OCI-LY7 (cell line): ENCODE data around the gene PEAK3. TPM values are rescaled to one million over a fixed set of nuclear protein-coding genes. Genes with fewer than 3 reads are reported as not detected.

Experiments
- BruUV-seq: library from RNA; stranded (reverse); fragments of 400-500 nt; replicated peaks from 2 replicates; lab custom pipeline; 2021; lab: Mats Ljungman, UMichigan
- CTCF ChIA-PET: fragments of 300-600 bp; sonication (Branson Sonifier 250); formaldehyde crosslinking; loops from one replicate; lab custom pipeline; 2022; ENCODE audit warnings: antibody characterized with exemption; ENCODE audit not compliant: unreplicated experiment; lab: Charles Lee
- POLR2A ChIA-PET: fragments of 300-600 bp; sonication (Branson Sonifier 250); formaldehyde crosslinking; loops from one replicate; lab custom pipeline; 2022; ENCODE audit warnings: antibody characterized with exemption; lab: Charles Lee
- DNase-seq: peaks from one replicate; pipeline ENCODE4 v3.0.0-alpha.2; 2015; ENCODE audit warnings: low spot score
- H2AFZ ChIP-seq: fragments of 200-600 bp; sonication (generic), shearing (Covaris generic); 2 replicates; pipeline ENCODE4 v1.6.1; 2014; ENCODE audit warnings: mild to moderate bottlenecking, antibody characterized with exemption, low read length, moderate library complexity
- H3K27ac ChIP-seq: fragments of 200-600 bp; sonication (generic); 2 replicates; pipeline ENCODE4 v1.5.1; 2014; ENCODE audit warnings: mixed run types, low read depth, mild to moderate bottlenecking, moderate library complexity, low read length, inconsistent platforms; ENCODE audit not compliant: poor library complexity, severe bottlenecking
- H3K36me3 ChIP-seq: fragments of 200-600 bp; sonication (generic); 2 replicates; pipeline ENCODE4 v1.6.1; 2014; ENCODE audit warnings: mild to moderate bottlenecking, antibody characterized with exemption, low read length, moderate library complexity, mixed read lengths; ENCODE audit not compliant: insufficient read depth
- H3K4me1 ChIP-seq: fragments of 200-600 bp; sonication (generic); 2 replicates; pipeline ENCODE4 v1.5.1; 2014; ENCODE audit warnings: mild to moderate bottlenecking, low read length; ENCODE audit not compliant: insufficient read depth, poor library complexity, severe bottlenecking
- H3K4me2 ChIP-seq: fragments of 200-600 bp; sonication (generic); 2 replicates; pipeline ENCODE4 v1.6.1; 2014; ENCODE audit warnings: mild to moderate bottlenecking, low read length
- H3K4me3 ChIP-seq: fragments of 200-600 bp; sonication (generic); 2 replicates; pipeline ENCODE4 v1.5.1; 2014; ENCODE audit warnings: mild to moderate bottlenecking, low read depth, low read length; ENCODE audit not compliant: poor library complexity, severe bottlenecking
- H3K79me2 ChIP-seq: fragments of 200-600 bp; sonication (generic); 2 replicates; pipeline ENCODE4 v1.6.1; 2016; ENCODE audit warnings: low read depth, mild to moderate bottlenecking, low read length, moderate library complexity, mixed read lengths; ENCODE audit not compliant: insufficient read depth
- H3K9me2 ChIP-seq: fragments of 200-600 bp; sonication (generic); 2 replicates; pipeline ENCODE4 v1.6.1; 2016; ENCODE audit warnings: mild to moderate bottlenecking, low read length, mixed read lengths; ENCODE audit not compliant: insufficient read depth
- H3K9me3 ChIP-seq: fragments of 200-600 bp; sonication (generic); 2 replicates; pipeline ENCODE4 v1.6.1; 2014; ENCODE audit warnings: mild to moderate bottlenecking, mixed run types, low read length, mixed read lengths
- H4K20me1 ChIP-seq: fragments of 200-600 bp; sonication (generic); 2 replicates; pipeline ENCODE4 v1.6.1; 2014; ENCODE audit warnings: mild to moderate bottlenecking, antibody characterized with exemption, low read length, moderate library complexity, mixed read lengths; ENCODE audit not compliant: insufficient read depth
- EZH2phosphoT487 ChIP-seq: fragments of 200-600 bp; sonication (generic); IDR thresholded peaks from 2 replicates; pipeline ENCODE4 v1.6.1; 2018; ENCODE audit warnings: low read depth, borderline replicate concordance, mild to moderate bottlenecking, mixed run types, antibody characterized with exemption, low read length, moderate library complexity, mixed read lengths
- intact Hi-C: fragments of 100-400 bp; cut with micrococcal nuclease; formaldehyde crosslinking; loops from one replicate; pipeline ENCODE4 v1.10.0; 2022; ENCODE audit not compliant: unreplicated experiment
- total RNA-seq, 2 experiments: library from RNA; depleted of rRNA in 1 of 2; stranded (reverse); fragments of >200 nt in 1 of 2; shearing (Covaris generic) in 1 of 2; gene quantifications; 2 replicates each; pipeline ENCODE4 v1.2.3, GENCODE V29; 2014 to 2022
- TF ChIP-seq, protein P1 (sequence below): fragments of 200-600 bp; sonication (generic); conservative IDR thresholded peaks from 2 replicates; pipeline ENCODE4 v1.5.1; 2014; ENCODE audit warnings: mild to moderate bottlenecking, antibody characterized with exemption, low read length, moderate library complexity, mixed read lengths

The PEAK3 gene
- total RNA-seq, 2 experiments from 2014 or later, result not detected

DNA sequence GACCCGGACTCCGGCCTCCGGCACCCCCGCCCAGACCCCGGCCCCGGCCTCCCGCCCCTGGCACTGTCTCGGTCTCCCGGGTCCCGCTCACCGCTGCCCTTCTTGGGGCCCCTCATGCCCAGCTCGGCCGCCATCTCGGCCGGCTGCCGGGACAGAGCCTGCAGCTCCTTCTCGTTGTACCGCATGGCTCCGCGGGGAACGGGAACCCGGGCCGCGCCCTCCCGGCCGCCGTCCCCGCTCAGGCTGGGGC lies 46.0 kb downstream of the PEAK3 start:
- Histone ChIP-seq H4K20me1 (peaks cover 41% of the 10 kb centered on the region), H3K9me2 (no peaks in the 10 kb centered on the region), H3K36me3 (peaks cover 81% of the 10 kb centered on the region), H3K4me2 (peak overlapping the region; percentile 91), H3K27ac (peak overlapping the region; percentile 75), H3K4me3 (peak overlapping the region; percentile 96), H3K9me3 (no peaks in the 10 kb centered on the region), H3K79me2 (peaks cover 67% of the 10 kb centered on the region), H3K4me1 (peaks cover 66% of the 10 kb centered on the region), H2AFZ (no peak overlapping the region; the same call in 1 of the 2 replicates)
- no TSS peak for BruUV-seq
- TF ChIP-seq, protein P1, sequence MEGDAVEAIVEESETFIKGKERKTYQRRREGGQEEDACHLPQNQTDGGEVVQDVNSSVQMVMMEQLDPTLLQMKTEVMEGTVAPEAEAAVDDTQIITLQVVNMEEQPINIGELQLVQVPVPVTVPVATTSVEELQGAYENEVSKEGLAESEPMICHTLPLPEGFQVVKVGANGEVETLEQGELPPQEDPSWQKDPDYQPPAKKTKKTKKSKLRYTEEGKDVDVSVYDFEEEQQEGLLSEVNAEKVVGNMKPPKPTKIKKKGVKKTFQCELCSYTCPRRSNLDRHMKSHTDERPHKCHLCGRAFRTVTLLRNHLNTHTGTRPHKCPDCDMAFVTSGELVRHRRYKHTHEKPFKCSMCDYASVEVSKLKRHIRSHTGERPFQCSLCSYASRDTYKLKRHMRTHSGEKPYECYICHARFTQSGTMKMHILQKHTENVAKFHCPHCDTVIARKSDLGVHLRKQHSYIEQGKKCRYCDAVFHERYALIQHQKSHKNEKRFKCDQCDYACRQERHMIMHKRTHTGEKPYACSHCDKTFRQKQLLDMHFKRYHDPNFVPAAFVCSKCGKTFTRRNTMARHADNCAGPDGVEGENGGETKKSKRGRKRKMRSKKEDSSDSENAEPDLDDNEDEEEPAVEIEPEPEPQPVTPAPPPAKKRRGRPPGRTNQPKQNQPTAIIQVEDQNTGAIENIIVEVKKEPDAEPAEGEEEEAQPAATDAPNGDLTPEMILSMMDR, result no peak
- TF ChIP-seq EZH2phosphoT487, result no peak
- ChIA-PET CTCF (interaction anchor here (0.6 kb wide), 1 partner anchor 252 kb away, joined by 3 read pairs; no protein-coding TSS in a partner anchor), POLR2A (no interaction called here)
- DNase-seq, result no peak
- intact Hi-C loops, result loop anchor here (1.0 to 5.0 kb wide), 5 partner anchors 37 to 376 kb away; partner anchors contain the start of gene AP3D1

DNA sequence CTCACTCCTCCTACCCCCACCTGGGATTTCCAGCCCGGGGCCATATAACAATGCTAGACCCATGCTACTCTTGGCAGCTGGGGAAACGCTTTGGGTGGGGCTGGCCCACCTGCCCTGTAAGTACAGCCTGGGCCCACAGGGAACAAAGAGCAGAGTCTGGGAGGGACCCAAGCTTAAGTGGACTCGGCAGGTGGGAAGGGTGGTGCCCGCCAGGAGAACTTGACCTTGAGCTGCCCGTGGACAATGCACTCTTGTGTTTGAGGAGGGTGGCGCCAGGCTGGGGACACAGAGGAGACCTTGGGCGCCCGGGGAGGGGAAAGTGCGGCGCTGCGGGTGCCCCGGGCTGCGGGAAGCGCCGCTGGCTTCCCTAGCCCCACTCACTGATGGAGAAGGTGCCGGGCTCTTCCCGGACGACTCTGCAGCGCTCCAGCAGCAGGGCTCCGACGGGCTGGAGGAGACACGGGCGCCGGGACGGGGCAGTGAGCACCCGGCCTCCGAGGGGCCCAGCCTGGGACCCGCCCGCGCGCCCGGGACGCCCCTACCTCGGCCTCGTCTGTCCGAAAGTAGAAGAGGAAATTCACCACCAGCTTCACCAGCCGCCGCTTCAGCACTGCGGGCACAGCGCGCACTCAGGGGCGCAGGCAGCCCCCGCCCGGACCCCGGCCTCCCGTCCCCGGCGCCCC lies 46.5 kb downstream of the PEAK3 start:
- Histone ChIP-seq H3K9me2 (no peaks in the 10 kb centered on the region), H2AFZ (no peak overlapping the region; the same call in 1 of the 2 replicates), H4K20me1 (peaks cover 37% of the 10 kb centered on the region), H3K4me3 (peak overlapping the region; percentile 96), H3K36me3 (peaks cover 81% of the 10 kb centered on the region), H3K79me2 (peaks cover 62% of the 10 kb centered on the region), H3K9me3 (no peaks in the 10 kb centered on the region), H3K4me2 (peak overlapping the region; percentile 91), H3K27ac (peak overlapping the region; percentile 75), H3K4me1 (peaks cover 62% of the 10 kb centered on the region)
- no TSS peak for BruUV-seq
- intact Hi-C loops, result loop anchor here (1.0 to 5.0 kb wide), 5 partner anchors 38 to 377 kb away; partner anchors contain the start of gene AP3D1
- ChIA-PET CTCF (interaction anchor here (0.6 to 0.7 kb wide), 2 partner anchors 79 to 221 kb away, joined by 3 read pairs; partner anchors contain the start of gene LMNB2), POLR2A (no interaction called here)
- no peak for TF ChIP-seq EZH2phosphoT487
- TF ChIP-seq, protein P1, result no peak
- DNase-seq, result peak; percentile 45

DNA sequence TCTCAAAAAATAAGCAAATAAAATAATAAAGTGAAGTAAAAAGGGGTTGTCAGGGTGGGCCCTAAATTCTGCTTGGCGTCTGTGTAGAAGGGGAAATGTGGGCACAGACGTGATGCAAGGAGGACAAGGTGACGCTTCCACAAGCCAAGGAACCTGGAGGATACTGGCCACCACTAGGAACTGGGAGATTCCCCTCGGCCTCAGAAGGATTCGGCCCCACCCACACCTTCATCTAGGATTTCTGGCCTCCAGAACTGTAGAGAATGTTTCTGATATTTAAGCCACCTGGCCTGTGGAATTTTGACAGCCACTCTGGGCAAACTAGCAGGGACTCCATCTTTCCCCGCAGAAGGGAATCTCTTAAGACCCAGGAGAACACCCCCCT lies 47.0 kb downstream of the PEAK3 start:
- H3K4me1 ChIP-seq, result peaks cover 56% of the 10 kb centered on the region

More for the DNA sequence above, 47.0 kb downstream of the PEAK3 start:
- Histone ChIP-seq H4K20me1 (peaks cover 31% of the 10 kb centered on the region), H3K27ac (peak overlapping the region; percentile 75), H3K9me3 (no peaks in the 10 kb centered on the region), H3K79me2 (peaks cover 57% of the 10 kb centered on the region), H3K36me3 (peaks cover 81% of the 10 kb centered on the region), H3K9me2 (no peaks in the 10 kb centered on the region), H3K4me2 (peak overlapping the region; percentile 91), H3K4me3 (peak overlapping the region; percentile 96), H2AFZ (no peak overlapping the region)
- BruUV-seq, result no TSS peak
- no peak for DNase-seq
- CTCF ChIA-PET, result interaction anchor here (0.6 to 0.7 kb wide), 2 partner anchors 79 to 222 kb away, joined by 3 read pairs; partner anchors contain the start of gene LMNB2
- intact Hi-C loops, result loop anchor here (5.0 kb wide), 1 partner anchor 377 kb away; no protein-coding TSS in a partner anchor
- POLR2A ChIA-PET, result no interaction called here
- TF ChIP-seq EZH2phosphoT487, result no peak
- TF ChIP-seq, protein P1, result no peak
